ENCODE results near the gene CCNJL. TPM values are rescaled to one million over a fixed set of nuclear protein-coding genes. Genes with fewer than 3 reads are reported as not detected.
A peak's percentile ranks its signal among the peaks of the same experiment; 100 is the strongest.

The CCNJL gene
- total and polyA plus RNA-seq, 2 experiments from 2014 or later = 28.4 to 29.2 TPM

- Mint-ChIP-seq H3K9me3 (no peaks in the 10 kb centered on the region; the same call in 2 of the 3 replicates), H3K27ac (no peak overlapping the region), H3K36me3 (ENCODE audit: low read depth) (peaks cover 46% of the 10 kb centered on the region), H3K4me1 (peaks cover 47% of the 10 kb centered on the region), H3K27me3 (ENCODE audit: insufficient read depth, low read depth, poor library complexity) (peaks cover 8% of the 10 kb centered on the region), H3K4me3 (peak overlapping the region; percentile 94)
- DNase-seq (ENCODE audit: low spot score) (peak; percentile 51), ATAC-seq (peak; percentile 51)
- Histone ChIP-seq H3K27ac (ENCODE audit: low read depth) (no peak overlapping the region), H3K4me2 (peak overlapping the region; percentile 85), H2AFZ (no peak overlapping the region), H3K36me3 (ENCODE audit: insufficient read depth) (peaks cover 4% of the 10 kb centered on the region; the same call in 1 of the 2 replicates), H3F3A (replicated peaks; ENCODE audit: low read depth) (0 out of 2 replicates have a peak, but pooled peaks cover 3% of the 10 kb centered on the region), H3K9me2 (ENCODE audit: insufficient read depth) (no peaks in the 10 kb centered on the region), H3K79me2 (replicated peaks; ENCODE audit: insufficient read depth) (peaks cover 60% of the 10 kb centered on the region), H3K4me1 (ENCODE audit: insufficient read depth) (peaks cover 36% of the 10 kb centered on the region), H3K27me3 (ENCODE audit: insufficient read depth) (no peaks in the 10 kb centered on the region), H4K20me1 (replicated peaks; ENCODE audit: insufficient read depth) (peaks cover 22% of the 10 kb centered on the region), H3K4me3 (peak overlapping the region; percentile 86)
- no peak for TF ChIP-seq NANOG (IDR thresholded peaks at IDR 0.05; ENCODE audit: borderline replicate concordance)
- no peak for TF ChIP-seq EZH2phosphoT487 (IDR thresholded peaks at IDR 0.05; ENCODE audit: unreplicated experiment)
- TF ChIP-seq CTCF (conservative IDR thresholded peaks at IDR 0.05; ENCODE audit: low read depth in 2 of 2) = no peak
- TF ChIP-seq ETS1 (IDR thresholded peaks at IDR 0.05) = no peak
- TF ChIP-seq EZH2 (IDR thresholded peaks at IDR 0.05; ENCODE audit: low read depth, unreplicated experiment) = no peak
- TF ChIP-seq POLR2AphosphoS5 (IDR thresholded peaks at IDR 0.05; ENCODE audit: low read depth) = no peak
- no peak for TF ChIP-seq JUNB (IDR thresholded peaks at IDR 0.05; ENCODE audit: unreplicated experiment)
- TF ChIP-seq ZNF114 (CRISPR knock-in tag; IDR thresholded peaks at IDR 0.05) = no peak
- no peak for TF ChIP-seq REST (IDR thresholded peaks at IDR 0.05; ENCODE audit: unreplicated experiment)
- no peak for TF ChIP-seq STAT1 (IDR thresholded peaks at IDR 0.05; ENCODE audit: unreplicated experiment)
- TF ChIP-seq ZNF331 (CRISPR knock-in tag; IDR thresholded peaks at IDR 0.05; ENCODE audit: low read depth) = no peak
- no peak for TF ChIP-seq CREB1 (CRISPR knock-in tag; IDR thresholded peaks at IDR 0.05; ENCODE audit: low read depth)
- TF ChIP-seq ZNF462 (CRISPR knock-in tag; IDR thresholded peaks at IDR 0.05) = no peak
Observed at GRCh38 chr5:160310552-160311295, 1.6 kb downstream of the CCNJL start.
